ENCODE measurements around the gene COQ2. TPM values are rescaled to one million over a fixed set of nuclear protein-coding genes. Genes with fewer than 3 reads are reported as not detected.
"Not testable (repeated sequence)": the region's sequence is repeated elsewhere in the genome, so short reads cannot be mapped to it uniquely, and the experiment has no call there.

COQ2 gene
- total RNA-seq, 1 donor from 2014 or later: 27.3 TPM

DNA sequence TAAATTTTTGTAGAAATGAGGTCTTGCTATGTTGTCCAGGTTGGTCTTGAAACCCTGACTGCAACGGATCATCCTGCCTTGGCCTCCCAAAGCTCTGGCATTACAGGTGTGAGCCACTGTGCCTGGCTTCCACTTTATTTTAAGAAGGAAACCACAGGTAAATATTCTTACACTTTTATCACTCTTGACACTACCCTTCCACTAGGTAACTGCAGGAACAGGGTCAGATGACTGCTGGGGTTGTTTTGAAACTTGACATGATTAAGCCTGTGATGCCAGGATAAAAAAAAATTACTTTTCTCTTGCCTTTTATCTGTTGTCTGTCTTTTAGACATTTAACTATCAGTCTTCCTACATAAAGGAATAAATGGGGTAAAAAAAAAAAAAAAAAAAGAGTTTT is 43.5 kb downstream of the COQ2 start:
- no peaks in the 10 kb centered on the region for H3K9me3 ChIP-seq (replicated peaks)
- H3K4me1 ChIP-seq: no peaks in the 10 kb centered on the region
- TF ChIP-seq, protein P1, sequence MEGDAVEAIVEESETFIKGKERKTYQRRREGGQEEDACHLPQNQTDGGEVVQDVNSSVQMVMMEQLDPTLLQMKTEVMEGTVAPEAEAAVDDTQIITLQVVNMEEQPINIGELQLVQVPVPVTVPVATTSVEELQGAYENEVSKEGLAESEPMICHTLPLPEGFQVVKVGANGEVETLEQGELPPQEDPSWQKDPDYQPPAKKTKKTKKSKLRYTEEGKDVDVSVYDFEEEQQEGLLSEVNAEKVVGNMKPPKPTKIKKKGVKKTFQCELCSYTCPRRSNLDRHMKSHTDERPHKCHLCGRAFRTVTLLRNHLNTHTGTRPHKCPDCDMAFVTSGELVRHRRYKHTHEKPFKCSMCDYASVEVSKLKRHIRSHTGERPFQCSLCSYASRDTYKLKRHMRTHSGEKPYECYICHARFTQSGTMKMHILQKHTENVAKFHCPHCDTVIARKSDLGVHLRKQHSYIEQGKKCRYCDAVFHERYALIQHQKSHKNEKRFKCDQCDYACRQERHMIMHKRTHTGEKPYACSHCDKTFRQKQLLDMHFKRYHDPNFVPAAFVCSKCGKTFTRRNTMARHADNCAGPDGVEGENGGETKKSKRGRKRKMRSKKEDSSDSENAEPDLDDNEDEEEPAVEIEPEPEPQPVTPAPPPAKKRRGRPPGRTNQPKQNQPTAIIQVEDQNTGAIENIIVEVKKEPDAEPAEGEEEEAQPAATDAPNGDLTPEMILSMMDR (IDR thresholded peaks at IDR 0.05; ENCODE audit: borderline replicate concordance): no peak
- H3K27ac ChIP-seq (replicated peaks): no peak overlapping the region
- no peaks in the 10 kb centered on the region for H3K36me3 ChIP-seq
- intact Hi-C loops (cut with micrococcal nuclease): no loop called here
- no peaks in the 10 kb centered on the region for H3K27me3 ChIP-seq (ENCODE audit: low read depth)
- H3K4me3 ChIP-seq: no peak overlapping the region
- no peak for DNase-seq

DNA sequence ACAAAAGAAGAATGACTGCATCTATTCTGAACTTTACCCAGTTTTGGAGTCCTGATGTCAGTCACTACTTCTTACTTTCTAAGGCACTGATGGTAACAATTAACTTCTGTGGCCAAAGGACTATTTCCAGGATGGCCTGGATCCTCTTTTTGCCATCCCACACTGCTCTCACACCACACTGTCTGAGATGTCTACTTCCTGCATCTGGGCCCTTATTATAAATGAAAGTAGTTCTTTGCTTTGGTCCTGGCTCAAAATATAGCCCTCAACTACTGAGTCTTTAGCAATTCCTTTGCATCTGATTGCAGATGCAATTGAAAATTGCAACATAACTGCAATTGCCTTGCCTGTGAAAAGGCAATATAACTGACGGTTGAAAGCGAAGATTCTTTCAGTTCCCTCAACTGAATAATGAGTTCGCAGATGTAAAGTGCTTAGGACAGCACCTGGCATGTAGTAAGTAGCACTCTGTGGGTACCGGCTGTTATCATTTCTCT is 44.2 kb downstream of the COQ2 start:
- TF ChIP-seq, protein P1 (IDR thresholded peaks at IDR 0.05; ENCODE audit: borderline replicate concordance): no peak
- H3K4me3 ChIP-seq: no peak overlapping the region
- no peaks in the 10 kb centered on the region for H3K27me3 ChIP-seq (ENCODE audit: low read depth)
- no peak for DNase-seq
- intact Hi-C loops (cut with micrococcal nuclease): no loop called here
- H3K4me1 ChIP-seq: no peaks in the 10 kb centered on the region
- no peaks in the 10 kb centered on the region for H3K9me3 ChIP-seq (replicated peaks)
- H3K36me3 ChIP-seq: no peaks in the 10 kb centered on the region
- no peak overlapping the region for H3K27ac ChIP-seq (replicated peaks)

DNA sequence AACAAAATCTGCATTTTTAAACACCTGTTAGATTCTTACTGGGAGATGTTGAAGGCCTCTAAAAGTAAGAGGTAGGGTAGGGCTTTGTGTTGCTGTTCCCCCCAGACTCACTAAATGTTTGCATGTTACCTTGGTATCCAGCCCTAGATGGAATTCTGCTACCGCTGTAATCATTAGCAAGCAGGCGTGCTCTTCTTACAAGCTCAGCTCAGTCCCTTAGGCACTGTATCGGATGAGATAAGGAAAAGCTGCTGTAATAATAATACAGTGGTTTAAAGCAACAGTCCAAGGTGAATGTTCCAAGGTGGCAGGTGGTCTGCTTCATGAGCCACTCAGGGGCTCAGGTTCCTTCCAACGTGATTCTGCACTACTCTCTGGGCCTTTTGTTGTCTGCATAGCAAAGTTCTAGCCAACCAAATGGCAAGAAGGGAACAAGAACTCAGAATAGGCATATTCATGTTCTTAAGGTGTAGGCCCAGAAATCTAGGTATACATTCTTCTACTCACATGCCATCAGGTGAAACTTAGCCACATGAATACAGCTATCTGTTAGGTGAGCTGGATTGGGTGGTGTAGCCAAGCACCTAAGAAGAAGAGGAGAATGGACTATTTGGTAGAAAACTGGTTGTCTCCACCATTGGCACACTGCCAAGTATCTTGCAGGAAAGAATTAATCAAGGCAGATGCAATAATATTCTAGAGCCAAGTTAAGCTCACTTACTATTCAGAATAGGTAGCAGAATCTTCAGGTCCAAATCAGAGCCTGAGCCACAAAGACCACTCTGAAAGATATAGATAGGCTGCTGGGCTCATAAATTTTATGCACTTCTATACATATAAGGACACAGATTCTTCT is 46.0 kb downstream of the COQ2 start:
- no peaks in the 10 kb centered on the region for H3K9me3 ChIP-seq (replicated peaks)
- TF ChIP-seq, protein P1 (IDR thresholded peaks at IDR 0.05; ENCODE audit: borderline replicate concordance): no peak
- intact Hi-C loops (cut with micrococcal nuclease): no loop called here
- no peaks in the 10 kb centered on the region for H3K36me3 ChIP-seq
- H3K4me1 ChIP-seq: no peaks in the 10 kb centered on the region
- no peaks in the 10 kb centered on the region for H3K27me3 ChIP-seq (ENCODE audit: low read depth)
- no peak for DNase-seq
- H3K4me3 ChIP-seq: no peak overlapping the region
- no peak overlapping the region for H3K27ac ChIP-seq (replicated peaks)

DNA sequence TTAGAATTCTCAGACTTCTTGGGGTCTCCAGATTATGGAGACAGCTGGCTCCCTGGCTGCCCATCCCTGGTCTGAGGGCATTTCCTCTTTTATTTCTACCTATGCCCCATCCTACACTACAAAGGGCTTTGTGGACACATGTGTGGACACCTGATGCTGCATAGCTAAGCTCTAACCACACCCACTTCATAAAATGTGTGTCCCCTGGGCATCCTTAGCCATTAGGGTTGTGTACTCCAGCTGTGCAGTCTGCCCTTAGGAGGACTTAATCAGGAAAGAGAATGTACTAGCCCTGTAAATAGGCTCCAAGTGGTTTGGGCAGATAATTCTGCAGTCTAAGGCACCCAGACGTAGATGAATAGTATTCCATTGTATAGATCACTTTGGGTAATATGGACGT is 47.0 kb downstream of the COQ2 start:
- H3K4me3 ChIP-seq: no peak overlapping the region
- no peaks in the 10 kb centered on the region for H3K36me3 ChIP-seq
- no peaks in the 10 kb centered on the region for H3K4me1 ChIP-seq
- no peak for DNase-seq
- TF ChIP-seq, protein P1 (IDR thresholded peaks at IDR 0.05; ENCODE audit: borderline replicate concordance): no peak
- intact Hi-C loops (cut with micrococcal nuclease): no loop called here
- no peaks in the 10 kb centered on the region for H3K27me3 ChIP-seq (ENCODE audit: low read depth)
- H3K27ac ChIP-seq (replicated peaks): no peak overlapping the region
- no peaks in the 10 kb centered on the region for H3K9me3 ChIP-seq (replicated peaks)

DNA sequence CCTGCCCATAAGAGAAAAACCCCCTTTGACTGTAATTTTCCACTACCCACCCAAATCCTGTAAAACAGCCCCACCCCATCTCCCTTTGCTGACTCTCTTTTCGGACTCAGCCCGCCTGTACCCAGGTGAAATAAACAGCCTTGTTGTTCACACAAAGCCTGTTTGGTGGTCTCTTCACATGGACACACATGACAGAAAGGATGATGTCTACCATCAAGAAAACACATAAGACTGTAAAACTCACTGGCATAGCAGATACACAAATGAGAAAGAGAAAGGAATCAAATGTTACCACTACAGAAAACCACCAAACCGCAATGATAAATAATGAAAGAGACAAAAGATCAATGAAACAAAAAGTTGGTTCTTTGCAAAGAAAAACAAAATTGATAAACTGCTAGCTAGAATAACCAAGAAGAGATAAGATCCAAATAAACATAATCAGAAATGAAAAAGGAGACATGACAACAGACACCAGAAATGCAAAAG is 48.9 kb downstream of the COQ2 start:
- H3K36me3 ChIP-seq; H3K9me3 ChIP-seq (replicated peaks); intact Hi-C loops (cut with micrococcal nuclease); H3K4me1 ChIP-seq; DNase-seq; H3K27ac ChIP-seq (replicated peaks); H3K27me3 ChIP-seq (ENCODE audit: low read depth); H3K4me3 ChIP-seq: not testable (repeated sequence)
